Right lobe of liver (tissue), 4 donors: ENCODE results near the gene CXCL13.

Experiments used
- CTCF ChIP-seq, 4 donors: fragments of 200-600 bp in 3 of 4; fragments of 450-650 bp in 1 of 4; IDR thresholded peaks; one replicate each; pipeline versions ENCODE4 v1.5.1 to v1.8.0; 2016 to 2022; ENCODE audit warnings: antibody characterized with exemption in 4 of 4, mild to moderate bottlenecking in 2 of 4
- POLR2A ChIP-seq: fragments of 450-650 bp; IDR thresholded peaks from one replicate; pipeline ENCODE4 v1.6.1; 2017; ENCODE audit warnings: antibody characterized with exemption, mild to moderate bottlenecking
- donor health status: DM: no; HTN: no; CAD: no.
- donor health status: DM: no; HTN: no; CAD: no.
- donor health status: DM: no; HTN: yes; CAD: no.

- TF ChIP-seq CTCF (IDR thresholded peaks at IDR 0.05) (no peak), POLR2A (no peak)
Observed at GRCh38 chr4:77605210-77605902, at the start of gene CXCL13.
